ENCODE data around the gene SLC41A1.
"Not testable (repeated sequence)": the region's sequence is repeated elsewhere in the genome, so short reads cannot be mapped to it uniquely, and the experiment has no call there.

The SLC41A1 gene

DNA sequence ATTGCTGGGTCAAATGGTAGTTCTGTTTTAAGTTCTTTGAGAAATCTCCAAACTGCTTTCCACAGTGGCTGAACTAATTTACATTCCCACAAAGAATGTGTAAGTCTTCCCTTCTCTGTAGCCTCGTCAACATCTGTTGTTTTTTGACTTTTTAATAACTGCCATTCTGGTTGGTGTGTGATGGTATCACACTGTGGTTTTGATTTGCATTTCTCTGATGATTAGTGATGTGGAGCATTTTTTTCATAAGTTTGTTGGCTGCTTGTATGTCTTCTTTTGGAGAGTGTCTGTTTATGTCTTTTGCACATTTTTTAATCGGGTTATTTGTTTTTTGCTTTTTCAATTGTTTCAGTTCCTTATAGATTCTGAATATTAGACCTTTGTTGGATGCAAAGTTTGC, 10.3 kb upstream of the SLC41A1 start:
- DNase-seq (ENCODE audit: low read depth in 4 of 4, low spot score in 1 of 4), result not testable (repeated sequence)

DNA sequence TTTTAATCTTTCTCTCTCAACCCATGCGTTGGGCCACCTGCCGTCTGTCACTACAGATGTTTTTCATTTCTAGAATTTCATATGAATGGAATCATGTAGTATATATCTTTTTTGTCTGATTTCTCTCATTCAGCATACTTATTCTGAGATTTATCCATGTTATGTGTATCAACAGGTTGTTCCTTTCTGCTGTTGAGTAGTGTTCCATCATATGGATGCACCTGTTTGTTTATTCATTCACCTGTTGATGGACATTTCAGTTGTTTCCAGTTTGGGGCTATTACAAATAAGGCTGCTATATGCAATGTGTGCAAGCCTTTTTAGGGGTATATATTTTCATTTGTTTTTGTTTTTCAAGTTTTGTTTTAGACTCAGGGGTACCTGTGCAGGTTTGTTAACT, 9.4 kb upstream of the SLC41A1 start:
- no peak for DNase-seq (ENCODE audit: low read depth in 4 of 4, low spot score in 1 of 4)

DNA sequence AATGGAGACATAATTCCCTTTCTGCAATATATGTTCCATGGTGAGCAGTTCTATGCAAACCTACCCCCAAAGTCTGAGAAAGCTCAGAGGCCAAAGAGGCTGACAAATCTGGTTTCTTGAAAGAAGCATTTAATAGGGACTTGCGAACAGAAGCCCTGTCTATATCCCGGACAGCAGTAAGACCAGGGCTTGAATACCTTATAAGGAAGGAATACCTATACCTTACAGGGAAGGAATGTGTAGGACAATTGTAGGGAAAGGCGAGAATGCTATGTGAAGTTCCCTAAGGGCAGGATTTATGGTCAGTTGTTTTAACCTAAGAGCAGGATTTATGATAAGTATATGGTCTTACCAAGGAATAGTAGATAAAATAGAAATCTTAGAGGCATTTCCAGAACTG, 5.0 kb upstream of the SLC41A1 start:
- no peak for DNase-seq (ENCODE audit: low read depth in 4 of 4, low spot score in 1 of 4)

DNA sequence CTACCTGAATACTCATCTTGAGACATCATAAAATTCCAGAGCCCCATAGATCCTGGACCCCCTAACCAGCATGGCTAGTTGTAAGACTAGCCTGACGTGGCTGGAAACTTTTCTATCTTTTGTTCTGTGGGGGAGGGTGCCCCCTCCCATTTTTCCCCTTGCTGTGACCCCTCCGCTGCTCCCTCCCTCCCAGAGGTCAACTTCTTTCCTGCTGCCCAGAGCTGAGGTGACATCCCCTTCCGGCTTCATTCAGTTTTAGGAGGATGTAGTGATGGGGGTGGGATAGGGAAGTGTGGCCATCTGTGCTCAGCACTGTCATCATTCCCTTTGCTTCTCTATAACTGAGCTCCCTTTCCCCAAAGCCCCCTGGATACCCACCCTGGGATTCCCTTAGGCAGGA, 4.4 kb upstream of the SLC41A1 start:
- no peak for DNase-seq (ENCODE audit: low read depth in 4 of 4, low spot score in 1 of 4)

DNA sequence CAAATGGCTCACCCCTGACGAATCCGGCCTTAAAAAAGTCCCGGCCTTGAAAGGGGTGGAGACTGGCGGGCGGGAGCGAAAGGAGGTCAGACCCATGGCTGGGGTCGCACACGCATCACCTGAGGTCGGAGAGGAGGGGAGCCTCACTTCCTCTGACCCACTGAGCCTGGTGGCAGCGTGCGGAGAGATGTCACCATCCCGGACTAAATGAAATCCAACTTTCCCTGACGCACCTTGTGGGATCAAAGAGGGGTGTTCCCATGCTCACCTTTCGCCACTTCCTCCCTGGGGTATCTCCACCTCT, 709 bp upstream of the SLC41A1 start:
- DNase-seq (ENCODE audit: low read depth in 4 of 4, low spot score in 1 of 4), result peak in 2 of 4 experiments; percentile 9 to 24

DNA sequence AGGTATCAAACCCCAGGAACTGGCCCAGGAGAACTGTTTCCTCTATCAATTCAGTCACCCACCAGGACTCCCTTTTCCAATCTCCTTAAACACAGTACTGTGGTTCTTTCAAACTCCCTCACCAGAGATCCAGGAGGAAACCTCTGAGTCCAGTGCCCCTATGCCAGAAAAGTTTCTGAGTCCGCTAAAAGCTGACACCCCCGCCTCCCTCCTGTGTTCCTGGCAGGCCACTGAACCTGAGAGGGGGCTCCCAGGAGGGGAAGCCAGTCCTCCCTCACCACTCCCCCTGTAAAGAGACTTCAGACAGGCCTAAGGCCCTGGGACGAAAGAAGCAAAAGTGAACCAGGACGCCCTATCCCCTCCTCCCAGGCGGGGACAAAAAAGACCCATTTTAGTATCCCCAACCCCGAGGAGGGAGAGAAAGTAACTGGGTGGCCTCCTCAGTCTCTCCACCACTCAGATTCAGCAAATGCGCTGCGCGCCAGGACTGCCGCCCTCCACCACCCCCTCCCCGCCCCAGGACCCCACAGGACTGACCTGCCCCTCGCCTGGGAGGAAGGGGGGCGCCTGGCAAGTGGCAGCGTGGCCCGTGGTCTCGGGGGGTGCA, 624 bp downstream of the SLC41A1 start:
- no peak for DNase-seq (ENCODE audit: low read depth in 4 of 4, low spot score in 1 of 4)

DNA sequence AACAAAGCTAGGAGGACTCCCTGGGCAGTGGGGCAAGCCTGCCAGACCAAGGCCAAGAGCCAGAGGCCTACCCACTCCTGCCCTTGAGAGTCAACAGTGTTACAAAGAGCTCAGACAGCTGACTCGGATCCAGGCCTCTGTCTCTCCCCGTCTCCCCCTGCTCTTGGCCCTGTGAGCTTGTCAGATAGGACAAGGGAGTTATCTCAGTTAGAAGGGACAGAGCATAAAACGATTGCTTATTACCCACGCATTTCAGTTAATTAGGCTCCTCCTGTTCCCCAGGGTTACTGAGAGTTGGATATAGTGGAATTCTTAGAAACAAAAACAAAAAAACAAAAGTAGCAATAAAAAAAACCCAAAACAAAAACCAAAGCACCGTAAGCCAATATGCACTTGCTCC, 1.3 kb downstream of the SLC41A1 start:
- no peak for DNase-seq (ENCODE audit: low read depth in 4 of 4, low spot score in 1 of 4)

DNA sequence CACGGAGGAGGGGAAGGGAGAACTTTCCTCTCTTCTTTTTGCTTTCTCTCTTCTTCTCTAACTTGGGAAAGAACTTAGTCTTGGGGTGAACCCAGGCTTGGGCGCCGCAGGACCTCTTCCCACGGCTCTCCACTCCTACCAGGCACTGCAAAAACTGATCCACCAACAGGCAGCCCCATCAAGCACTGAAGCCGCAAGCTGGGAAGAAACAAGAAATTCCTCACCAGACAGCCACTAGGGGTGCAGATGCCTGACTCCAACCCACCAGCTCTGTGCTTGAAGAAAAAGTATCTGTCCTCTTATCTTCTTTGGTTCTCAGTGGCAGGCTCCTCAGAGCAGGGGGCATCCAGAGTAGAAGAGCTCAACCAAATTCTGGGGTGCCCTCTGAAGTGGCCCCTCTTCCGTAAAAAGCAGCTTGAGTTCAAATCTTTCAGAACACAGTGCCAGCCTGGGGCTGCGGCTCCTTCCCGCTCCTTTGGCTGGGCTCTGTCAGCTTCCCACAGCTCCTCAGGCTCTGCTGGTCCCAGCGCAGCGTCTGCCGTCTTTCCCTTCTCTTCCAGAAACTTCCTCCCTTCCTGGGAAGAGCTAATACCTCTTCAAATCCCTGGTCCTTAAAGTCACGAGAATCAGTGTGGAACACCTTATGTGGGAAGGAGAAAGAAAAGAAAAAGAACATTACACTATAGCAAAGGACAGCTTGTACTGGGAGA, 2.4 kb downstream of the SLC41A1 start:
- DNase-seq (ENCODE audit: low read depth in 4 of 4, low spot score in 1 of 4), result no peak

DNA sequence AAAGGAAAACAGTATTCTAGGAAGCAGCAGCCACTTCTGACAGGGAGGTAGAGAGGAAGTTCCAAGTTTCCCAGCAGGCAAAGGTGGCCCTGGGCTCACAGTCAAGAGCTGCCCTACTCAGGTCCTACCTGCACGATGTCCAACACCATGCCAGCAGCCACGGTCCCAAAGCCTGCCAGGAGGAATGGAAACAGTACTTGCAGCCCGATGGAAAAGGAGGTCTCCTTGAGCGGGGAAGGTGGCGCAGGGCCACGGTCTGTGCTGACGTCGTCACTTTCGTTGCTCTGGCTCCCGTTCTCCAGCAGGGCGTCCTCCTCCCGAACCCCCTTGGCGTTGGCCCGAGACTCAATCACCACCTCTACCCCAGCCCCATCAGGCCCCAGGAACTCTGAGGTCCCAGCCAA, 3.1 kb downstream of the SLC41A1 start:
- no peak for DNase-seq (ENCODE audit: low read depth in 4 of 4, low spot score in 1 of 4)

DNA sequence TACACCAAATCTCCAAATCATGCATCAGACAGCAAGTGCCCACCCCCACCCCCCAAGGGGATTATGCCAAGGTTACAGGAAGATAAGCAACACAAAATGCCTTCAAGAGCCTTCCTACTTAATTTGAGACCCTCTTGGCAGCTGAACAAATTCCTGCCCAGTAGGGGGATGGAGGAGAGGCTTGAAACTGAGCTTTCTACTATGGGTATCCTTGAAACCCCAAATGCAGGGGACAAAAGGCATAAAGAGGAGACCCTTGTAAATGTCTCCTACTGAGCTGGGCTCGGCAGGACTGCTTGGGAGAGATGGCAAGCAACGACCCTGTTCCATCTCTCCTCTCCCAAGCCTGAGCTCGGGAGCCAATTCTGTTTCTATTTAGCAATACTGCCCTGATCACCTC, 3.5 kb downstream of the SLC41A1 start:
- DNase-seq (ENCODE audit: low read depth in 4 of 4, low spot score in 1 of 4), result no peak

DNA sequence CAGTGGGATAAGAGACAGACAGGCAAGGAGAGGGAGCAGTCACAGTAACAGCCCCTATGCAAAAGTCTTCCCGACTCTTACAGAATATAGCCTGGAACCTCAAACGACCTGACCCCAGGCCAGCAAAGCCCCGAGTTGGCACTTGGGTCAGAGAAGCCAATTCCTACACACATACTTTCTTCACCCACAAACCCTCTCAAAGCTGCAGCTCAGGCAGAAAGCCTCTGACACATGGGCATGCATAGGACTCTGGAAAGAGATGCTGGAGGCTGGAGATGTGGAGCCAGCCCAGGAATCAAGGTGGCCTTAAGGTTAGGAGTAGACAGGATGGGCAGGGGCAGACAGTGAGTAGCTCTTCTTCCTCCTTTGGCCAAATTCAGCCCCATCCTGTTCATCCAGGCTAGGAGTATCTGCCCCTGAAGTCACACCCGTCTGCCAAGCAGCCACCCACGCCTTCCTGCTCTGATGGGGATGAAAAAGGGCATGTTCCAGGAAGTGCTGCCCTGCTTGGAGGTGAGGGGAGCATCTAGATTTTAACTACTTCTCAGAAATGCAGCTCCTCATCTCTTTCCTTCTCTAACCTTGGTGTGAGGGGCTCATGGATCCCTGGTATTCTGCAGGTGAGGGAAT, 7.8 kb downstream of the SLC41A1 start:
- peak in 2 of 4 experiments; percentile 9 to 45 for DNase-seq (ENCODE audit: low read depth in 4 of 4, low spot score in 1 of 4)

DNA sequence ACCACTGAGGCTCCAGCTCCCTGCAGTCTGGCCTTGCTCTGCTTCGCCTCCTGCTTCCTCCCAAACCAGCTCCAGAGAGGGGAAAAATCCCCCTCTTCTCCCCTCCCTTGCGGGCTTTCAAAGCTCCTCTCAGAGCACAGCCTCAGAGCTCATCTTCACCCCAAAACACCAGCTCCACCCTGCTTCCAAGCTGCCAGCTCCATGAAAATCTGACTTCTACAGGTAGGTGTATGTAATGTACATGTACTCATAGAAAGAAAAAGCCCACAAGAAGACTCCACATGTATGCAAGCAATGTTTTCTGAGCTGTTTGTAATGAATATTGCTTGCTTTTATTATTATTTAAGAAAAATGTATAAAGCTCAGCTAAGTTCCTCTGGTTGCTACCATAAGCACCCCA, 8.4 kb downstream of the SLC41A1 start:
- no peak for DNase-seq (ENCODE audit: low read depth in 4 of 4, low spot score in 1 of 4)

DNA sequence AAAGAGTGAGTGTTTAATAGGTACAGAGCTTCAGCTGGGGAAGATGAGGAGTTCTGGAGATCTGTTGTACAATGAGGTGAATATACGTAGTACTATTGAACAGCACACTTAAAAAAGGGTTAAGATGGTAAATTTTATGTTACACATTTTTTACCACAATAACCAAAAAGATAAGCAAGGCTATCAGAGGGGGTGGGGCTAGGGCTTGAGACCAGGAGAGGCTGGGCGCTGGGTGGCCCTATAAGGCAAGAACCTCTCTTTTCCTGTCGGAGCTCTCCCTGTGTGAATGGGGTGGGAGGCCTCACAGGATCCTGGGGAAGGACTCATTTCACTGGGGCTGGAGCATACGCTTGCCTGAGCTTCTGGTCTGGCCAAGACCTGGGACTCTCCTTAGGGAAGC, 9.0 kb downstream of the SLC41A1 start:
- DNase-seq (ENCODE audit: low read depth in 4 of 4, low spot score in 1 of 4), result no peak

DNA sequence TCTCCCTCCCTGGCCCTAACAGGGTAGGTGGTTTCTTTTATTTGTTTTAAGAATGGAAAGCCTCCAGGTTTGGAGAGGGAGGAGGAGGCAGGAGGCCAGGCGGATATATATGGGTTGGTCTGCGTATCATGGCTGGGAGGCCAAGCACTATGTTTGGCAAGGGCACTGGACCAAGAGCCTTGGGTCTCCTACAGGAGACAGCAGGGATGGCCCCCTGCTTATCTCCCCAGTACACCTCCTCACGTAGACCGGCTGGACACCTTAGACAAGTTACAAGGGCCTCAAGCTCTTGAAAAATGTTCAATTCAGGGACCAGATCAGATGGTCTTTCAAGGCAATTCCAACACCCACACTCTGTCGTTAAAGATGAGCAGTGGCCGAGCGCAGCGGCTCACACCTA, 10.9 kb downstream of the SLC41A1 start:
- no peak for DNase-seq (ENCODE audit: low read depth in 4 of 4, low spot score in 1 of 4)

DNA sequence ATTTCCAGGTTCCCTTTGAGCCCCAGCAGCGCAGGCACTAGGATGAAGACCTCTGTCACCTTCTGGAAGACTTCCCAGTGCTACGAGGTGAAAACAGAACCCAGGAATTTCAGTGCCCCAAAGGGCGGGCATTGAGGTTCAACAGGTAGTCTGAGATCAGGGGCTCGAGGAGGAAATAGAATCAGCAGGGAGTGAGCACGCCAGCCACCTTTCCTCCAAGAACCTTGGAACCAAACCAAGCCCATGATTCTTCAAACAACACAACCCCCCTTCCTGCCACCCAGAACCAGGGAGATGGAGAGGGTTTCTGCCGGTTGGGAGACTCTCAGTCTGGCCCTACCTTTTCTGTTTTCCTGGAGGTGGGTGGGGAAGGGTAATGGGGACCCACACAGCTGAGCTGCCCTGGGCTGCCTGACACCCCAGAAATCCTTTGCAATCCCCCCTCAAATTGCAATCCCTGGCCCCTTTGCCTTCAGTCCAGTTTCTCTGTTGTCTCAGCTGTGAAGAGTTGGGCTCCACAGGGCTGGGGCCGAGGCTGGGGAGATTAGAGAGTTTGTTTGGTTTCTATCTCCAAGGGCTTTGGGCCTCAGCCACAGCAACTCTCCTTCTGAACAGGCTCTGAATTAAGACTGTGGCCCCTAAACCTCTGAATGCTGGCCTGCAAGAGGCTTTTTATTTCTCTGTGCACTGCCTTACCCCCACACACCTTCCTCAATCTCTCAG, 11.9 kb downstream of the SLC41A1 start:
- DNase-seq (ENCODE audit: low read depth in 4 of 4, low spot score in 1 of 4), result no peak

DNA sequence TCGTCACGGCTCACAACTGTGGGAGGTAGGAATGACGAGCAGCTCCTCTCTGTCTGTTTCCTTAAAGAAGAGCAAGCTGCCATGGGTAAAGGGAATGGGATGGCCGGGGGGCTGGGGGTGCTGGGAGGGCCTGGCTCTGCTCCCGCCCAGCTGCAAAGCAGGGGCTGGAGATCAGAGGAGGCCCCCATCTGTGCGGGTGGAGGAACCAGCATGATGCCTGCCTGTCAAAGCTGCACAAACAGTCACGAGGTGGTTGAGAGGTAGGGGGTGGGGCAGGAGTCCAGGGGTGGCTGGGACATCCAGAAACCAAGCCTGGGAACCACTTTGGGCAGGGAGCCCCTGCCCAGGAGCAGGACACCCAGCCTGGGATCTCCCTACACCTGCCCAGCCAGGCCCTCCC, 12.6 kb downstream of the SLC41A1 start:
- DNase-seq (ENCODE audit: low read depth in 4 of 4, low spot score in 1 of 4), result no peak

DNA sequence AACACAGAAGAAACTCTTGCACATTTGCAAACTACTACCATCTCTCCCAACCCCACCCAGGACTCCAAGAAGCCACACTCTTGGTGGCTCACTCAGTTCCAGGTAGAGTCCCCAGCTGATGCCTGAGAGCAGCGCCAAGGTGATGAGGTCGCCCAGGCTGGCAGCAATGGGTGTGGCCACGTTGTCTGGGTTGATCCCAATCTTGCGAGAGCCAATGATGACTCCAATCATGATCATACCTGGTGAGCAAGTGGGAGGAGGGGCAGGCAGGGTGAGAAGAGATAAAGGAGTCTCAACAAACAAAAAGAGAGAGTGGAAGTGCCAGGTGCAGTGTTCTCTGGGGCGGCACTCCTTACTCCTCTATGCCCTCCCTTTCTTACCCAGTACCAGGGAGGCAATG, 14.4 kb downstream of the SLC41A1 start:
- DNase-seq (ENCODE audit: low read depth in 4 of 4, low spot score in 1 of 4), result no peak

DNA sequence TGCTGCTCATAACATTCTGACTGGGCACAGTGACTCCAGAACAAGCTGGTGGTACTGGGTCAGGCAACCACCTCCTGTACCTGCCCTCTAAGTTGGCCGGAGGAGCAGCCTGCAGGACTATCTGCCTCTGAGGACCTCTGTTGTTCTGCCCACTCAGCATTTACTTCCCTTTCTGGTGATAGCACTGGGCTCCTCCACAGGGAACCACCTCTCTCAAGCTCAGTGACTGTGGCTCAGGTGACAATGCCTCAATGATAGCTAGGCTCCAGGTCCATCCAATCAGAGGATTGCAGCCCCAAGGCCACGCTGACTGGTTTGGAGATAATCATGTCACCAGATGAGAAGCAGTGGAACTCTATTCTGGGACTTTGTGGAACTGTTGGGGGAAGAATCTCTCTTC, 15.8 kb downstream of the SLC41A1 start:
- no peak for DNase-seq (ENCODE audit: low read depth in 4 of 4, low spot score in 1 of 4)

DNA sequence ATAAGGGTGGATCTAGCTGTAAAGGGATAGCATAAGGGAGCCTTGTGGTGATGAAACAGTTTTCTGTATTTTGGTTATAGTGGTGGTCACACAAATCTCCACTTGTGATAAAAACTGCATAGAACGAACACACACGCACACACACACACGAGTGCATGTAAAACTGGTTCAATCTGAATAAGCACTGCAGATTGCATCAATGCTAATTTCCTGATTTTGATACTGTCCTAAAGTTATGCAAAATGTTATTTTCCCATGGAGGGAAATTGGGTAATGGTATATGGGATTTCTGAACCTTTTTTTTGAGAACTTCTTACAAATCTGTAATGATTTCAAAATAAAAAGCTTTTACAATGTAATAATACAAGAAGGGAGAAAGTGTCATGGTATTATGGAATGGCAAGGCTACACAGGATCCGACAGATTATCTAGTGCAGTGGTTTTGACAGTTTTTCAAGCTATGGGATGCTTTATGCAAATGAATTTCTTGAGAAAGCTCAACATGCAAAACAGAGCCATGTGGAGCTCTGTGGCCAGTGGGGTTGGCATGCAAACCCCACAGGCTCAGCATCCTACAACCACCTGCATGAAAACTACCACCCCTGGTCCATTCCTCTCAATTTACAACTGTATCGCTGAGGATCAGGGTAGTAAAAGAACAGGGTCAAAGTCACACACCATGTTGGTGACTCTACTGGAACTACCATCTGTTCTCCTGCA, 18.8 kb downstream of the SLC41A1 start:
- DNase-seq (ENCODE audit: low read depth in 4 of 4, low spot score in 1 of 4), result no peak

DNA sequence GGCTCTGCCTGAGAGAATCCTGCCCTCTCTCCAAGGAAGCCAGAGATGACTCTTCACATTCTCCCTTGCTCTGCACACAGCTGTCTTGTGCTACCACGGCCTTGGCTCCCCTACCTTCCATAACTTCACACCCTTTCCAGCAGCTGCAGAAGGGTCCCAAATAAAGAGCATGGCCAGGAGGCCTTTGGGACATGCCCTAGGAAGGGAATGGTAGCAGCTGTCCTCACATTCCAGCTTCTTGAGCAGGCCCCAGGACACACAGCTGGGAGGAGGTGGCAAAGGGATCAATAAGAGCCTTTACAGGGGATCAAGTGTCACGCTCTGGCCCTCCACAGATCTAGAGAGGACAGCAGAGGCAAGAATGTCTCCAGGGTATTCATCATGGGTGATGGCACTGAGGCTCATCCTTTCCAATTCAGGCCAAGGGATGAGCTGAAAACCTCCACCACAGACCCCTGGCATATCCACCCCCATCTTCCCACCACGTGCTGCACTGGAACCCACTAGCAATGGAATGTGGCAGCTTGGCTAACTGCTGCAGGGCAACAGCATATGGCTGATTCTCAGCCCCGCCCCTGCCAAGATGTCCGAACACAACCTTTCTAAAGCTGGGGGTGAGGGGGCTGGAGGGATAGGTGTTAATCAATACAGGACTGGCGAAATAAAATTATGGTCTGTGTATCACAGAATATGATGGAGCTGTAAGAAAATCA, 19.9 kb downstream of the SLC41A1 start:
- DNase-seq (ENCODE audit: low read depth in 4 of 4, low spot score in 1 of 4), result no peak

DNA sequence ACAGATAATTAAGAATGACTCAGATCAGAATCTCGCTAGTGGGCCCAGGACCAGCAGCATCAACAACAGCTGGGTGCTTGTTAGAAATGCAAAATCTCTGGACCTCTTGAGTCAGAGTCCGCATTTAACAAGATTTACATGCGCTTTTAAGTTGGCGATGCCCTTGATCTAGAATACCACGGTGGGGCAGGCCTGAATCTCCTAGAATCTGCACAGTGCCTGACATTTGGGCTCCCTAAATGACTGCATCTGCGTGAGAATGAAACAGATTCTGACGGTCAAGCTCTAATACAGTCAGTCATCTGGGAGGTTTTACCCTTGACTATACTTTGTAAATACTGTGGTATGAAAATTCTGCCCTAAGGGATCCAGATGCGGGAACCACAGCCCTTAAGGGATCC, 20.5 kb downstream of the SLC41A1 start:
- DNase-seq (ENCODE audit: low read depth in 4 of 4, low spot score in 1 of 4), result no peak
